GM21529 (cell line): ENCODE measurements around the gene UPK1B.
"Not testable (repeated sequence)": the region's sequence is repeated elsewhere in the genome, so short reads cannot be mapped to it uniquely, and the experiment has no call there.

Source experiments
- ATAC-seq: cut with Tn5 transposase; IDR thresholded peaks from one replicate; pipeline ENCODE4 v1.9.1; 2021; ENCODE audit not compliant: unreplicated experiment

The UPK1B gene

DNA sequence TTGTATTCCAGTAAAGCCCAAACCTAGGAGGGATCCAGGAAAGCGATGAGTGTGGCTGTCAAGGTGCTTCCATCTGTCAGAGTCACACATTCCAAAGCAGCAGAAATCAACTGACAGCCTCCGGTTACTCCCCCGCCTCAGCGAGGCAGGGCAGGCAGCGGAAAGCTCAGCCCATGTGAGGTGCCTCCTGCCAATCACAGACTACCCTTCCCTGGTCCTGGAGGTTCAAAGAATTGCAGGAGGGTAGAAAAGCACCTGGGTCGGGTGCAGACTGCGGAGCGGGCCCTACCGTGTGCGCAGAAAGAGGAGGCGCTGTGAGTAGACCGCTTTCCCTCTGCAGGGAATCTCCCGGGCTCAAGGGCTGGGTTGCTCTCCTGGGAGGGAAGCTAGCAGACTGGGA is at the start of gene UPK1B:
UPK1B (plus strand) TSS at position 274 of the 400 bp plus-strand sequence. CDS start 13,144 bp downstream, outside the sequence.
- no peak for ATAC-seq

- no peak for ATAC-seq
Measured at GRCh38 chr3:119125342-119125741, 48.1 kb upstream of the UPK1B start.

GRCh38 chr3:119125742-119126504 is 47.5 kb upstream of the UPK1B start:
- no peak for ATAC-seq

DNA sequence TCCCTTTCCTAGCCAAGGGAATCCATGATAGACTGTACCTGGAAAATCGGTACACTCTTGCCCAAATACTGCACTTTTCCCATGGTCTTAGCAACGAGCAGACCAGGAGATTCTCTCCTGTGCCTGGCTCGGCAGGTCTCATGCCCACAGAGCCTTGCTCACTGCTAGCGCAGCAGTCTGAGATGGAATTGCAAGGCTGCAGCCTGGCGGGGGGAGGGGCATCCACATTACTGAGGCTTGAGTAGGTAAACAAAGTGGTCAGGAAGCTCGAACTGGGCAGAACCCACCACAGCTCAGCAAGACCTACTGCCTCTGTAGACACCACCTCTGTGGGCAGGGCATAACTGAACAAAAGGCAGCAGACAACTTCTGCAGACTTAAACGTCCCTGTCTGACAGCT is 43.1 kb upstream of the UPK1B start:
- not testable (repeated sequence) for ATAC-seq

DNA sequence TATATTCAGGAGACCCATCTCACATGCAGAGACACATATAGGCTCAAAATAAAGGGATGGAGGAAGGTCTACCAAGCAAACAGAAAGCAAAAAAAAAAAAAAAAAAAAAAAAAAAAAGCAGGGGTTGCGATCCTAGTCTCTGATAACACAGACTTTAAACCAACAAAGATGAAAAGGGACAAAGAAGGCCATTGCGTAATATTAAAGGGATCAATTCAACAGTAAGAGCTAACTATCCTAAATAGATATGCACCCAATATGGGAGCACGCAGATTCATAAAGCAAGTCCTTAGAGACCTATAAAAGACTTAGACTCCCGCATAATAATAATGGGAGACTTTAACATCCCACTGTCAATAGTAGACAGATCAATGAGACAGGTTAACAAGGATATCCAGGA is 41.1 kb upstream of the UPK1B start:
- not testable (repeated sequence) for ATAC-seq

- ATAC-seq: not testable (repeated sequence)
Measured at GRCh38 chr3:119139360-119139759, 34.0 kb upstream of the UPK1B start.

DNA sequence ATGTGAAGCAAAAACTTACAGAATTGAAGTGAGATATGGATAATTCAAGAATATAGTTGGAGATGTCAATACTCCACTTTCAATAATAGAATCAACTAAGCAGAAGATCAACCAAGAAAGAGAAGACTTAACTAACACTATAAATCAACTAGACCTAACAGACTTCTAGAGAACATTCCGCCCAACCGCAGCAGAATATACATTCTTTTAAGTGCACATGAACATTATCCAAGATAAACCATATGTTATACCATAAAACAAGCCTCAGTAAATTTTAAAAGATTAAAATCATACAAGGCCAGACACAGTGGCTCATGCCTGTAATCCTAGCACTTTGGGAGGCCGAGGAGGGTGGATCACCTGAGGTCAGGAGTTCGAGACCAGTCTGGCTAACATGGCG is 32.9 kb upstream of the UPK1B start:
- ATAC-seq: no peak

- ATAC-seq: peak; percentile 47
Measured at GRCh38 chr3:119145128-119145499, 28.3 kb upstream of the UPK1B start.

- peak; percentile 72 for ATAC-seq
Measured at GRCh38 chr3:119145500-119146167, 27.8 kb upstream of the UPK1B start, which contains the start of gene TEX55. Gene TEX55, plus strand, starts transcription at chr3:119146165. Its CDS starts 25 bp downstream, at chr3:119146190.

GRCh38 chr3:119146578-119147375 is 26.6 kb upstream of the UPK1B start:
- no peak for ATAC-seq

- ATAC-seq: no peak
Measured at GRCh38 chr3:119147494-119147893, 25.9 kb upstream of the UPK1B start.

DNA sequence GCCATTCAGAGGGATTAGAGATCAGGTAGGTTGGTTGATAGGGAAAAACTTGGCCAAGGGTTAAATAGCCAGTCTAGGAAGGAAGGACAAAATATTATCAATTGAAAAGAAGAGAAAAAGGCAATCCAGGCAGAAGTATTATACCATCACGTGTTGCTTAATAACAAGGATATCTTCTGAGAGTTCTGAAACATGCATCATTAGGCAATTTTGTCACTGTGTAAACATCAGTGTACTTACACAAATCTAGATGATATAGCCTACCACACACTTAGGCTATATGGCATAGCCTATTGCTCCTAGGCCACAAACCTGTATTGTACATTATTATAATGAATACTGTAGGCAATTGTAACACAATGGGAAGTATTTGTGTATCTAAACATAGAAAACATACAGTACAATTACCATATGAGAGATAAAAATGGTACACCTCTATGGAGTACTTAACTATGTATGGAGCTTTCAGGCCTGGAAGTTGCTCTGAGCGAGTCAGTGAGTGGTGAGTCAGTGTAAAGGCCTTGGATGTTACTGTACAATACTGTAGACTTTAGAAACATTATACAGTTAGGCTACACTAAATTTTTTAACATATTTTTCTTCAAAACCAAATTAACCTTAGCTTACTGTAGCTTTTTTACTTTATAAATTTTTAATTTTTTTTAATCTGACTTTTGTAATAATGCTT is 24.8 kb upstream of the UPK1B start:
- ATAC-seq: no peak

- no peak for ATAC-seq
Measured at GRCh38 chr3:119149484-119149883, 23.9 kb upstream of the UPK1B start.

GRCh38 chr3:119156868-119157267 is 16.5 kb upstream of the UPK1B start:
- ATAC-seq: no peak

DNA sequence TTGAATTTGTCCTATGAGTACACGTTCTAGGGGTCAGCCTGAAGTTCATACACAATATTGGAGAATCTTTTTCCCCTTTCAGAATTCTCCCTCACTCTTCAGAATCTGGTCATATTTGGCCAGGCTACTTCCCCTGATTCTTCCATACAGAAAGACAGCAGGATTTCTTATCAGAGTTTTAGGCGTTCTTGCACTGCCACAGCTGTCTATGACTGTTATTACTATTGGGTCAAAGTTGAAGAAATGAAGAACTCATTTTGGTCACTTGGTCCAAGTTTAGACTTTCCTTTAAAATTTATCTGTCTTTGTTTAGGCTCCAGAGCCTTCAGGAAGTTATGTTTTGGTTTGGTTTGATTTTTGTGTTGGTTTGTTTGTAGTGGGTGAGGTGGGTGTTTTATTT is 15.4 kb upstream of the UPK1B start:
- no peak for ATAC-seq

- ATAC-seq: no peak
Measured at GRCh38 chr3:119160361-119160760, 13.0 kb upstream of the UPK1B start.

- no peak for ATAC-seq
Measured at GRCh38 chr3:119160815-119161214, 12.6 kb upstream of the UPK1B start.

GRCh38 chr3:119161240-119161639 is 12.2 kb upstream of the UPK1B start:
- ATAC-seq: no peak

- not testable (repeated sequence) for ATAC-seq
Measured at GRCh38 chr3:119164745-119165144, 8.7 kb upstream of the UPK1B start.

GRCh38 chr3:119170821-119171220 is 2.6 kb upstream of the UPK1B start:
- no peak for ATAC-seq
